Mucosa of rectum (tissue), 2 donors: ENCODE measurements around the gene DDIT3.
A peak's percentile ranks its signal among the peaks of the same experiment; 100 is the strongest.

Experiments
- H3K27ac ChIP-seq, 2 donors: one replicate each; pipeline ENCODE4 v1.7.0; 2013; ENCODE audit warnings: inconsistent platforms in 2 of 2, low read depth in 2 of 2, low read length in 2 of 2
- H3K27me3 ChIP-seq, 2 donors: one replicate each; pipeline ENCODE4 v1.7.0; 2013; ENCODE audit warnings: low read length in 2 of 2; ENCODE audit not compliant: control insufficient read depth in 2 of 2, insufficient read depth in 2 of 2
- H3K36me3 ChIP-seq, 2 donors: one replicate each; pipeline ENCODE4 v1.7.0; 2013; ENCODE audit warnings: low read length in 2 of 2; ENCODE audit not compliant: control insufficient read depth in 2 of 2, insufficient read depth in 2 of 2
- H3K4me1 ChIP-seq, 2 donors: one replicate each; pipeline ENCODE4 v1.7.0; 2013; ENCODE audit warnings: low read length in 2 of 2, mild to moderate bottlenecking in 1 of 2; ENCODE audit not compliant: control insufficient read depth in 2 of 2, insufficient read depth in 2 of 2
- H3K4me3 ChIP-seq, 2 donors: one replicate each; pipeline ENCODE4 v1.7.0; 2013; ENCODE audit warnings: low read length in 2 of 2
- H3K9ac ChIP-seq, 2 donors: one replicate each; pipeline ENCODE4 v1.7.0; 2013; ENCODE audit warnings: low read length in 2 of 2, low read depth in 1 of 2, mild to moderate bottlenecking in 1 of 2
- H3K9me3 ChIP-seq, 2 donors: one replicate each; pipeline ENCODE4 v1.7.0; 2013; ENCODE audit warnings: low read length in 2 of 2; ENCODE audit not compliant: control insufficient read depth in 2 of 2
- donor health status: healthy.
- donor health status: Normal muscosa, but diverticular disease.

The DDIT3 gene

GRCh38 chr12:57547288-57548012 lies 27.1 kb upstream of the DDIT3 start:
- Histone ChIP-seq H3K4me3 (peak overlapping the region; percentile 86 to 96), H3K4me1 (peaks cover 12 to 18% of the 10 kb centered on the region in 2 donors), H3K27me3 (peaks cover 20 to 23% of the 10 kb centered on the region in 2 donors), H3K9ac (peak overlapping the region in 1 of 2 donors; percentile 90), H3K36me3 (no peaks in the 10 kb centered on the region), H3K9me3 (no peaks in the 10 kb centered on the region), H3K27ac (peak overlapping the region in 1 of 2 donors; percentile 89)

GRCh38 chr12:57546438-57547287 lies 26.3 kb upstream of the DDIT3 start, which contains the start of gene DCTN2:
DCTN2 (minus strand) TSS chr12:57547192; CDS start chr12:57547063, 129 bp downstream.
- Histone ChIP-seq H3K9ac (peak within 1 kb of the TSS; percentile 72 to 90), H3K4me1 (peaks cover 12 to 19% of the 10 kb centered on the region in 2 donors), H3K36me3 (no peaks in the 10 kb centered on the region), H3K4me3 (peak within 1 kb of the TSS; percentile 86 to 96), H3K9me3 (no peaks in the 10 kb centered on the region), H3K27ac (peak within 1 kb of the TSS; percentile 89 to 91), H3K27me3 (peaks cover 18 to 23% of the 10 kb centered on the region in 2 donors)

DNA sequence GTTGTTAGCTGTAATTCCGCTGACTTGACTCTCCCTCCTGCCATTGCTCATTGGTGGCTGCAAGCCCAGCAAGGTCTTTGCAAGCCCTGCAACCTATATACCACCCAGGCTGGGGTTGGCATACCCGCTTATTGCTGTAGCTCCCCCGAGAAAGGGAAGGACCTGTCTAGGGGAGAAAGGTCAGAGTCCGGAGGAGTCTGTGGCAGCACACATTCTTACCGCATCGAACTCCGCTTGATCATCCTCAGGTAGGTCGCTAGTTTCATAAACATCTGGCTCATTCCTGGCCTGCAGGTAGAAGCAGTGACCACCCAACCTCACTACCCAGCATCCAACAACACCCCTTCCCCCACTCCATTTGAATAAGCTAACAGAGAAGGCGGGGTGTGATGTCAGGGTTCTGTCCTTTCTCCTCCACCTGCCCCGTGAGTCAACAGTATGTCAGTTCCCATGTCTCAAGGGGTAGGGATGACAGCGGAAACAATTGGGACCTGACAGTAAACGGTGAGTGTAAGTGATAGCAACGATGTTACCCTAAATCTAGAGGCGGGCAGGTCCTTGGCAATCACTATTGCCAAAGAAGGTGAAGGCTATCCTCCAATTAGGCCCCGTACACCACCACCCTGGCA lies 25.6 kb upstream of the DDIT3 start:
- peak overlapping the region; percentile 72 to 90 for H3K9ac ChIP-seq
- no peaks in the 10 kb centered on the region for H3K9me3 ChIP-seq
- H3K27me3 ChIP-seq = peaks cover 18 to 22% of the 10 kb centered on the region in 2 donors
- peak overlapping the region; percentile 86 to 96 for H3K4me3 ChIP-seq
- peaks cover 0 to 4% of the 10 kb centered on the region in 2 donors for H3K36me3 ChIP-seq
- H3K4me1 ChIP-seq = peaks cover 15 to 26% of the 10 kb centered on the region in 2 donors
- peak overlapping the region; percentile 89 to 91 for H3K27ac ChIP-seq

- Histone ChIP-seq H3K4me1 (peaks cover 15 to 26% of the 10 kb centered on the region in 2 donors), H3K27me3 (peaks cover 3 to 4% of the 10 kb centered on the region in 2 donors), H3K36me3 (peaks cover 8 to 15% of the 10 kb centered on the region in 2 donors), H3K27ac (no peak overlapping the region), H3K4me3 (no peak overlapping the region), H3K9me3 (no peaks in the 10 kb centered on the region), H3K9ac (no peak overlapping the region)
Measured at GRCh38 chr12:57543581-57543980, 23.3 kb upstream of the DDIT3 start.

DNA sequence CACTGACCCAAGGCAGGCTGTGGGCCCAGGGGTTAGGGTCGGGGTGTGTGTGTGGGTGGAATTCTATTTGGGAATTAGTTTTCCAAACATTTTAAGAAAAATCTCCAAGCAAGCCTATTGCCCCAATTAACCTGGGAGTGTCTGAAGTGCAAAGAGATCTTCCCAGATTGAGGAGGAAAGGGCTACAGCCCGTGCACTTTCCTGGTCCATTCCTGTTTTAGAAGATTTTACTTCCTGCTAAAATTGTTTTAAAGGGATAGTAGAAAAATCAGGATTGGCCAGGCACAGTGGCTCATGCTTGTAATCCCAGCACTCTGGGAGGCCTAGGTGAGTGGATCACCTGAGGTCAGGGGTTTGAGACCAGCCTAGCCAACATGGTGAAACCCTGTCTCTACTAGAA lies 21.4 kb upstream of the DDIT3 start:
- peak overlapping the region; percentile 33 to 62 for H3K27ac ChIP-seq
- no peak overlapping the region for H3K4me3 ChIP-seq
- H3K36me3 ChIP-seq = peaks cover 13 to 24% of the 10 kb centered on the region in 2 donors
- peaks cover 16 to 29% of the 10 kb centered on the region in 2 donors for H3K4me1 ChIP-seq
- H3K9ac ChIP-seq = no peak overlapping the region
- no peaks in the 10 kb centered on the region for H3K27me3 ChIP-seq
- no peaks in the 10 kb centered on the region for H3K9me3 ChIP-seq

- no peak overlapping the region for H3K4me3 ChIP-seq
- no peaks in the 10 kb centered on the region for H3K27me3 ChIP-seq
- no peaks in the 10 kb centered on the region for H3K9me3 ChIP-seq
- peaks cover 15 to 31% of the 10 kb centered on the region in 2 donors for H3K4me1 ChIP-seq
- peak overlapping the region; percentile 33 to 62 for H3K27ac ChIP-seq
- H3K9ac ChIP-seq = no peak overlapping the region
- H3K36me3 ChIP-seq = peaks cover 13 to 24% of the 10 kb centered on the region in 2 donors
Measured at GRCh38 chr12:57541001-57541400, 20.7 kb upstream of the DDIT3 start.

DNA sequence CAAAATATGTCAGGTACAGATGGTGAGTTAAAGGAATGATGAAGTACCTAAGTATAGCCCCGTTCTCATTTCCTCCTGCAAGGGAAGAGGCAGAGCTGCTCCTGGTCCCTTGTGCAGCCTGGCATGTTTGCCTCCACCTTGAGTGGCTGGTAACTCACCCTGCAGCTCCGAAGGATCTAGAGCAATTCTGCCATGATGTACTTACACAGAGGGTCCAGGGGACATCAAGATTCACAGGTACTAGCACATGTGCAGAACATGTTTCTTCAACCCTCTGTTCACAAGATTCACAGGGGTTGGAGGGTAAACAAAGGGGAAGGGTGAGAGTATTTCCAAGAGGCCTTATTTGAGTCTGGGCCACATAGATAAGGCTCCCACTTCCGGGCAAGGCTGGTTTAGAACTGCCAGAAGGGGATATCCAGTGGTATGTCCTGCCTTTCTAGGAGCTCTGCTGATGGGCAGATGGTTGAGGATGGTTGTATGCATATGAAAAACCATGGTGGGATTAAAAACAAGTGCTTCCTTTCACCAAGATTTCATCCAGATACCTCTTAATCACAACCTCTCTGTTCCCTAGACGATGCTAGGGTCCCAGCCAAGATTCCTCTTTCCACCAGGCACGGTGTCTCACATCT lies 18.9 kb upstream of the DDIT3 start:
- Histone ChIP-seq H3K4me1 (peaks cover 15 to 29% of the 10 kb centered on the region in 2 donors), H3K9ac (no peak overlapping the region), H3K27ac (no peak overlapping the region), H3K27me3 (no peaks in the 10 kb centered on the region), H3K36me3 (peaks cover 26 to 35% of the 10 kb centered on the region in 2 donors), H3K4me3 (no peak overlapping the region), H3K9me3 (no peaks in the 10 kb centered on the region)

DNA sequence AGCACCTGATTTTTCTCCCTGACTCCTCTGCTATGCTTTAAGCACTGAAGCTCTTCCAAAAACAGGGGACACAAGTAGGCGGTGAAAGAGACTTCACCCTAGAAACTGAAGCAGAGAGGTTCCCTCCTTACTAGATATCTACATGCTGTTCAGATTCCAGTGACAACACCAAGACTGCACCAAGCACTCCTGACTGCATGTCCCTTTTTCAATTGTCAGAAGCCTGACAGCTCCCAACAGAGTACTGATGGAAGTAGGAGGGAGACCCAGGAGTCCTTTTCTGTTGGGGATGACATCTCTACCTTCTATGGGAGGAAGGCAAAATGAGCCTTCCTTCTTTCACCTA lies 16.3 kb upstream of the DDIT3 start:
- Histone ChIP-seq H3K9me3 (no peaks in the 10 kb centered on the region), H3K27ac (peak overlapping the region in 1 of 2 donors; percentile 7), H3K27me3 (no peaks in the 10 kb centered on the region), H3K36me3 (peaks cover 50 to 60% of the 10 kb centered on the region in 2 donors), H3K9ac (no peak overlapping the region), H3K4me1 (peaks cover 15 to 26% of the 10 kb centered on the region in 2 donors), H3K4me3 (no peak overlapping the region)

- peaks cover 12 to 21% of the 10 kb centered on the region in 2 donors for H3K4me1 ChIP-seq
- no peaks in the 10 kb centered on the region for H3K9me3 ChIP-seq
- peak overlapping the region; percentile 52 to 56 for H3K27ac ChIP-seq
- peaks cover 53 to 62% of the 10 kb centered on the region in 2 donors for H3K36me3 ChIP-seq
- H3K4me3 ChIP-seq = peak overlapping the region in 1 of 2 donors; percentile 14
- H3K9ac ChIP-seq = no peak overlapping the region
- no peaks in the 10 kb centered on the region for H3K27me3 ChIP-seq
Measured at GRCh38 chr12:57535764-57536596, 15.7 kb upstream of the DDIT3 start.
